Adipocyte (in vitro differentiated cells): ENCODE results near the gene DTD1.

Experiments used
- DNase-seq: peaks from one replicate; pipeline ENCODE4 v3.0.0-alpha.2; 2015; ENCODE audit warnings: low read depth
- H3K27me3 ChIP-seq: replicated peaks from 2 replicates; pipeline ENCODE4 v1.7.0; 2013; ENCODE audit warnings: mild to moderate bottlenecking, low read length, moderate library complexity; ENCODE audit not compliant: control insufficient read depth, insufficient read depth
- H3K36me3 ChIP-seq: 2 replicates; pipeline ENCODE4 v1.7.0; 2013; ENCODE audit warnings: low read length, mild to moderate bottlenecking, moderate library complexity; ENCODE audit not compliant: control insufficient read depth, insufficient read depth, severe bottlenecking
- H3K4me1 ChIP-seq: 2 replicates; pipeline ENCODE4 v1.7.0; 2013; ENCODE audit warnings: mild to moderate bottlenecking, low read length, moderate library complexity; ENCODE audit not compliant: control insufficient read depth, insufficient read depth
- H3K4me3 ChIP-seq: 2 replicates; pipeline ENCODE4 v1.7.0; 2013; ENCODE audit warnings: mild to moderate bottlenecking, low read length, moderate library complexity
- H3K9ac ChIP-seq: 2 replicates; pipeline ENCODE4 v1.7.0; 2013; ENCODE audit warnings: mild to moderate bottlenecking, low read length, moderate library complexity
- H3K9me3 ChIP-seq: 2 replicates; pipeline ENCODE4 v1.7.0; 2013; ENCODE audit warnings: mild to moderate bottlenecking, low read length, moderate library complexity; ENCODE audit not compliant: control insufficient read depth

Gene DTD1

DNA sequence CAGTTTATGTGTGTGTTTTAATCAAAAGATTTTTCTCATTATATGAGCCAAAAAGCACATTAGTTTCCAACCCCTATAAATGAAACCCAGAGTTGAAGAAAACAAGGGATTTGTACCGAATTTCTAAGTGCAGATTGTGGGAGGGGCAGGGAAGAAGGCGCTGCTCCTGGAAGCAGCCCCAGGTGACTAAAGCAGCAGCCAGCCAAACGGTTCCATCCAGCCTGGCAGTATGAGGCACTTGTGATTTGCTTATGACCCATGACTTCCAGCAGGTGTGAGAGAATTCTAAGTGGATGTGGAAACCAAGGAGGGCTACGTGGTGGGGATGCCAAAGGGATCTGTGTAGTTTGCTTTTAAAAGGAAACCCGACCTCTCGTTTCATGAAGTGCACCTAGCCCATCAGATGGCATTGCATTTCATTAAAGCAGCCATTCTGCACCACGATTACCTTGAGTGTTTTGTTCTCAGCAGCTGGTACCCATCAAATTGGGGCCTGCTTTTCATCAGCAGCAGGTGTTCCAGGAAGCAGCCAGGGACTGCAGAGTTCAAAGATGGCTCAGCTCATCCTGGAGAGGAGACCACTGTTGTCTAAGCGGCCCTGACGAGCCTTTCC lies 79.1 kb downstream of the DTD1 start:
- Histone ChIP-seq H3K27me3 (no peaks in the 10 kb centered on the region), H3K4me1 (no peaks in the 10 kb centered on the region), H3K9ac (no peak overlapping the region), H3K36me3 (no peaks in the 10 kb centered on the region), H3K9me3 (no peaks in the 10 kb centered on the region), H3K4me3 (no peak overlapping the region)
- no peak for DNase-seq

DNA sequence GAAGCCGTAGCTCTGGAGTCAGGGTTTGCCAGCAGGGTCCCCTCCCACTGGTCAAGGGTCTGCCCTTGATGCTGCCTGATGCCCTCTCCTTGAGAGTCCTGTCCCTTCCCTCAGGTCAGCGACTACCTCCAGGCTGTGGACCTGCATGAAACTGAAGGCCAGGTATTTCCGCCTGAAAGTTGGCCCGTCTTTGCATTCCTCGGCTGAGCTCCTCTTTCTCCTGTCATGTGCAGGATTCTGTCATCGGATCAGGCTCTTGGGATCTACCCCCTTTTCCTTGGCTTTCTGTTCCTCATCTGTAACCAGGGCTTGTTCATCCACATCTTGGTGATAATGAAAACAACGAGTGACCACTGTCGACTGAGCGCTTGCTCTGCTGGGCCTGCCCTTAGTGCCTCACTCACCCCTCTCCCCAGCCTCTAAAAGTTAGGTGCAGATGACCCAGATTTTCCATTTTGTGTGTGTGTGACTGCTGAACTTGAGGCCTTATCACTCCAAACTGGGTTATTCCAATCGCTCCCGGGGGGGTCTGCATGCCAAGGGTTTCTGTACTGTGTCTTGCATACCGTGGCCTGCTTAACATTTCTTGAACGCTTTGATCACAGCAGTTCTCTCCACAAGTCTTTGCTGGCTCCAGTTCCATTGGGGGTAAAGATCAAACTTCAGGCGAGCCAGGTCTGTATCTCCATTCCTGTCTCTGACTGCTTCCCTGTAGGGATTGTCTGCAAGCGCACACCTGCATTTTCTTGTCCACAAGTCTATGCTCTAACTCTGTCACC lies 81.6 kb downstream of the DTD1 start:
- Histone ChIP-seq H3K4me3 (no peak overlapping the region), H3K4me1 (no peaks in the 10 kb centered on the region), H3K9ac (no peak overlapping the region), H3K9me3 (no peaks in the 10 kb centered on the region), H3K27me3 (no peaks in the 10 kb centered on the region), H3K36me3 (no peaks in the 10 kb centered on the region)
- DNase-seq, result no peak

DNA sequence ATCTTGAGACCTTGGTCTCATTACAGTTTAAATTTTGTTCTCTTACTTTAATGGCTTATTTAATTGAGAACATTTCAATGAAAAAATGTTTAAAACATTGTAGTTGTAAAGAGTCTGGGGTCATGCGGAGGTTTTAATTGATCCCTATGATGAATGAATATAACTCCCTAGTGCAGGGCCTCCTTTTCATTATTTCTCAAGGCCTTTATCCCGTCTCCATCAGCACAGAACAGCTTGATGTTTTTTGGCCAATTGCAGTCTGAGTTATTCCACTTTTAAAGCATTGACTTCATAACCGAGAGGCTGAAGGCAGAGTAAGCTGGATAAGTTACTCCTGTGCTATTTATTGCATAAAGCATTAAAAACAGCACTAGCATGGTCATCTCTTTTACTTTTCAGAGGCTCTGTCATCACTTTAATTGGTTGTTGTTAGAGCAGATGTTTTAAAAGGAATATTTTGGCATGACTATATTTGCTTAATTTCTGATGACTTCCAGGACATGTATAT lies 83.4 kb downstream of the DTD1 start:
- Histone ChIP-seq H3K9me3 (no peaks in the 10 kb centered on the region), H3K27me3 (no peaks in the 10 kb centered on the region), H3K4me3 (no peak overlapping the region), H3K4me1 (no peaks in the 10 kb centered on the region), H3K9ac (no peak overlapping the region), H3K36me3 (no peaks in the 10 kb centered on the region)
- no peak for DNase-seq

DNA sequence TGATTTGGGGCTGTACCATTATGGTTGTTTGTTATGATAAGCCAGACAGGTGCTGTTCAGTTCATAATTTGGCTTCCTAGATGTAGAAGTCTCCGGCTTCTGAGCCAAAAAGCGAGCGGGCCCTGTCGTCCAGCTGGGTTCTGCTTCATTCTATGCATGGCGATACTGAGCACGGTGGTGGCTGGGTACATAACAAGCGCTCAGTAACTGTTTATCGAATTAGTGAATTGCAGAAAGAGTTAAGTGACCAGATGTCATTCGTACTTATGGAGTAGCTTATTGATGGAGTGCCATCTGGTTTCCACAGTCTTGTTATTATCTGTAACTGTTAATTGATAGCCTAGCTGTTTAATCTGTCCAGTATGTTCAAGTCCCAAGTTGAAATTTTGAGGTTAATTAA lies 85.0 kb downstream of the DTD1 start:
- no peaks in the 10 kb centered on the region for H3K27me3 ChIP-seq
- H3K4me1 ChIP-seq, result no peaks in the 10 kb centered on the region
- H3K36me3 ChIP-seq, result no peaks in the 10 kb centered on the region
- no peak overlapping the region for H3K4me3 ChIP-seq
- no peak for DNase-seq
- no peak overlapping the region for H3K9ac ChIP-seq
- no peaks in the 10 kb centered on the region for H3K9me3 ChIP-seq

DNA sequence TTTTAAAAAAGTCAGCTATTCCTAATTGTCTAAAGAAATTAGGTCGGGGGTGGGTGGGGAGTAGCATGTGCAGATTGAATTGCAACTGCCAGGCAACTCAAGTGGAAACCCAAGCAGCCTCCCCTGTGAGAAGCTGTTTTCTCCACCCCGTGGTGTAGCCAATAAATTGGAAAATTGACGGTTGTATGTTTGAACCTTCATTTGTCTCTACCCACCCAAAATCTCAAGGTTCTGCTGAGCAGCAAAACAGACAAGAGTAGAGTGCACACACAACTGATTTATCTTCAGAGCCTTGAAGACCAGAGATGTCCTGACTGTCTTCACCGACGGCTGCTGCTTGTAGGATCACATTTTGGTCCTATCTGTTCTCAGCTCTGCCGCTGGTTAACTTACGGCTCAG lies 88.5 kb downstream of the DTD1 start:
- no peaks in the 10 kb centered on the region for H3K4me1 ChIP-seq
- no peak overlapping the region for H3K4me3 ChIP-seq
- DNase-seq, result no peak
- no peak overlapping the region for H3K9ac ChIP-seq
- no peaks in the 10 kb centered on the region for H3K27me3 ChIP-seq
- H3K36me3 ChIP-seq, result no peaks in the 10 kb centered on the region
- H3K9me3 ChIP-seq, result no peaks in the 10 kb centered on the region

DNA sequence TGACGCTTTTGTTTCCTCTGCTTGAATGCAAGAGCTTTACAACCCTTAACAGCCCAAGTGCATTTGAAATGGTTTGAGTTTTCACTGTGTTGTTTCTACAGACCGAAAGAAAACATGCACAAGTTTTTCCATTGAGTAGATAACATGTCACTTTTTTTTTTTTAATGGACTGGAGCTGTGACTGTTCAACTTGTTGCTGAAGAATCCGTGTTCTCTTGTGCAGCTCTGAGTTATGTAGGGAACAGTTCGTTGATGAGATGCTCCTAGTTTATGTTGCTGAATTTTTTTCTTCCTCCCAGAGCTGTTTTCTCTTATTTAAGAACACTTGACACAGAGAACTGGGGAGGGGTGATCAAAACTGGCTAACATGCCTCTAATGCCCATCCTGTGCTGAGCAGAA lies 89.3 kb downstream of the DTD1 start:
- DNase-seq, result no peak
- Histone ChIP-seq H3K27me3 (no peaks in the 10 kb centered on the region), H3K36me3 (no peaks in the 10 kb centered on the region), H3K4me1 (no peaks in the 10 kb centered on the region), H3K9me3 (no peaks in the 10 kb centered on the region), H3K9ac (no peak overlapping the region), H3K4me3 (no peak overlapping the region)

DNA sequence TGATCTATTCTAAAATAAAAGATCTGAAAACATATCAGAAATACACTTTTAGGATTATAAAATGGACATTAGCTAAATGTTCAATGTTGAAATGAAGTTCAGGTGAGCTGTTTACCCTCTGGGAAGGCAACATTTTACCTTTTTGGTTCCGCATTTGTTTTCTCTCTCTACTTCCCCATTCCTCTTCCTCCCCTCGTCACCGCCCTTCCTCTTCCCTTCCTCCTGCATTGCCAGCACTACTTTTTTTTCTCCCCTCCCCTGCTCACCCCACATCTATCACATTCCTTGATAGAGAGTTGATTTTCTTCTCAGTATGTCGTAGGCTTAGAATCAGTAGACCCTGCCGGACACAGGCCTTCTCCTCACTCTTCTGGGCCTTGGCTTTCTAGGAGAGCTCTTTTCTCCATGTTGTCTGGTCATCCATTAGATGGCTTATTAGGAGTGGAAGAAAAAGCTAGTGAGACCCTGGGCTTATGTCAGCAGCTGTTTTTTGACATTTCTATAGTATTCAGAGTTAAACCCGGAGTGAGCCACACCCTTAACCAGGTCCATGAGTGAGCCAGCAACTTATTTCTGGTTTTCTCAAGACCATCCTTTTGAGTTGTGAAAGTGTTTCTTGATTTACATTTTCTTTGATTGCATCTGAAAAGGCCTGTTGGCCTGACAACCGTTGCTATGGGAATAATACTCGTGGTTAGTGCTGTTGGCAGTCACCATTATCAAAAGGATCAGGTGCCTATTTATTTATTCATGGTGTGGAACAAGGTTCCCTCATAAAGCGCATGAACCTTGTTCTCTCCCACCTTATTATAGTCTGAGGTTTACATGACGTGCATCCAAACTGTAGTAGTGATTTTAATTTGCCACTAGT lies 90.9 kb downstream of the DTD1 start:
- Histone ChIP-seq H3K27me3 (no peaks in the 10 kb centered on the region), H3K36me3 (no peaks in the 10 kb centered on the region), H3K9me3 (no peaks in the 10 kb centered on the region), H3K4me3 (no peak overlapping the region), H3K9ac (no peak overlapping the region), H3K4me1 (no peaks in the 10 kb centered on the region)
- DNase-seq, result no peak

DNA sequence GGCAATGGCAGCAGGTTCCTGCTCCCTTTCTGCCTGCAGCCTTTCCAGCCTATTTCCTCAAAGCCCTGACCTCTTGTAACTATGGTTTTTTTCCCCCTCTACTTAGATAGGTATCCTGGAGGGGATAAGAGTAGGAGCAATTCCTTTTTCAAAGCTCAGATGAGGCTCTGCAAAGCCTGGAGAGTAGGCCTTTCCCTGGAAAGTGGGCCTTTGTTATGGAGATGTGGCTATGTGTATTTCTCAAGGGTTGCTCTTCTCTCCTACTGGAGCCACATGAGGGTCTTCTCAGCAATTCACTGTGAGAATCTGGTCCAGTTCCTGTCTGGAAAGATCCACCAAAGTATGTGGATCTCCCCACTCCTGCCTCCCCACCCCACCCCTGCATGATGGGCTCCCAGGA lies 96.0 kb downstream of the DTD1 start:
- no peaks in the 10 kb centered on the region for H3K36me3 ChIP-seq
- H3K27me3 ChIP-seq, result no peaks in the 10 kb centered on the region
- no peaks in the 10 kb centered on the region for H3K9me3 ChIP-seq
- no peak overlapping the region for H3K4me3 ChIP-seq
- no peaks in the 10 kb centered on the region for H3K4me1 ChIP-seq
- no peak for DNase-seq
- H3K9ac ChIP-seq, result no peak overlapping the region

DNA sequence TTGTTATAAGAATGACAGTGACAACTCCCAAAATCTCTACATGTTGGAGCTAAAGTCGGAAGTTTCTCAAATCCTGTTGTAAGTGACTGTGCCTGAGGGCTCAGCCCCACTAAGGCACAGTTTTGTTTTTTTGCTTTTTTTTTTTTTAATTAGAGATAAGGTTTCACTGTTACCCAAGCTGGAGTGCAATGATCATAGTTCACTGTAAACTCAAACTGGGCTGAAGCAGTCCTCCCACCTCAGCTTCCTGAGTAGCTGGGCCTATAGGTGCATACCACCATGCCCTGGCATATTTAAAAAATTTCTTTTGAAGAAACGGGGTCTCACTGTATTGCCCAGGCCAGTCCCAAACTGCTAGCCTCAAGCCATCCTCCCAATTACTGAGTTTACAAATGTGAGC lies 96.9 kb downstream of the DTD1 start:
- Histone ChIP-seq H3K27me3 (no peaks in the 10 kb centered on the region), H3K4me1 (no peaks in the 10 kb centered on the region), H3K9me3 (no peaks in the 10 kb centered on the region), H3K9ac (no peak overlapping the region), H3K4me3 (no peak overlapping the region), H3K36me3 (no peaks in the 10 kb centered on the region)
- DNase-seq, result no peak

DNA sequence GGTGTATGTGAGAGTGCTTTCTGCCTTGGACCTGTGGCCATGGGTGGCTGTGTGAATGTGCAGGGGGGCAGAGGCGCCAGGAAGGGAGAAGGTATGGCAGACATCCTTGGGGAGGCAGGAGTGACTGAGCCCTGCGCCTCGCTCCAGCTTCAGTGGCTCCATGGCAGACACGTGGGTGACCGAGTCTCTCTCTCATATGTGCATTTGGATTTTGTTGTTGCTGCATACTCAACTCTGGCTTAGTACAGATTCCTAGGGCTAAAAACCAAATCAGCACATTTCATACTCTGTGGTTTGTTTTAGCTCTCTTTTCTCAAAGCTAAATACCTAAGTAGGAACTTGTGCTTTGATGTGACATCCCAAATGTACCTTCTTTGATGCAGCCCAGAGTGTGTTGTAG lies 97.6 kb downstream of the DTD1 start:
- H3K27me3 ChIP-seq, result no peaks in the 10 kb centered on the region
- H3K9me3 ChIP-seq, result no peaks in the 10 kb centered on the region
- H3K4me3 ChIP-seq, result no peak overlapping the region
- no peak overlapping the region for H3K9ac ChIP-seq
- no peaks in the 10 kb centered on the region for H3K36me3 ChIP-seq
- DNase-seq, result no peak
- H3K4me1 ChIP-seq, result no peaks in the 10 kb centered on the region

DNA sequence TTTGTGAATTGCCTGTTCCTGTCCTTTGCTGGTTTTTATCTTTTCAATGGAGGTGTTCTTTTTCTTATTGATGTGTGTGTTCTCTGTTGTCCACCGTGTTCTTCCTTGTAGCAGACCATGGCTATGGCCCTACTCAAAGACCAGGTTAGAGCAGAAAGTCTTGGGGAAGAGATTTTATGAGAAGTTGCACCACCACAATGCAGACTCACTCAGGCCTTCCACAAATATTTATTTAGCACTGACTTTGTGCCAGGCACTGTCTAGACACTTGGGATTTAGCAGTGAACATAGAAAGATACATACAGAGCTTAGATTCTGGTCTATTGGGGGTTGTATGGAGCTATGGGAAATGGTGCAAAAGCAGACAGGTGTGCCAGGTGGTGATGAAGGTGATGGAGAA lies 98.8 kb downstream of the DTD1 start:
- Histone ChIP-seq H3K27me3 (no peaks in the 10 kb centered on the region), H3K9me3 (no peaks in the 10 kb centered on the region), H3K36me3 (no peaks in the 10 kb centered on the region), H3K9ac (no peak overlapping the region), H3K4me1 (no peaks in the 10 kb centered on the region), H3K4me3 (no peak overlapping the region)
- no peak for DNase-seq
